ENCODE measurements around the gene ST3GAL3.

- TF ChIP-seq ZNF560 (tag by site-specific recombination; IDR thresholded peaks at IDR 0.05; ENCODE audit: borderline replicate concordance) (no peak), ZNF639 (tag by site-specific recombination; IDR thresholded peaks at IDR 0.05) (no peak), TRIM28 (IDR thresholded peaks at IDR 0.05; ENCODE audit: borderline replicate concordance, low read length) (no peak), ZNF677 (tag by site-specific recombination; IDR thresholded peaks at IDR 0.05) (no peak), SCRT1 (tag by site-specific recombination; IDR thresholded peaks at IDR 0.05; ENCODE audit: borderline replicate concordance) (no peak), ZNF747 (tag by site-specific recombination; IDR thresholded peaks at IDR 0.05) (no peak), RBAK (tag by site-specific recombination; IDR thresholded peaks at IDR 0.05) (no peak), ZNF514 (tag by site-specific recombination; IDR thresholded peaks at IDR 0.05) (no peak), ZNF558 (tag by site-specific recombination; IDR thresholded peaks at IDR 0.05) (no peak), ZNF623 (tag by site-specific recombination; IDR thresholded peaks at IDR 0.05) (no peak)
- TF ChIP-seq, protein P1, sequence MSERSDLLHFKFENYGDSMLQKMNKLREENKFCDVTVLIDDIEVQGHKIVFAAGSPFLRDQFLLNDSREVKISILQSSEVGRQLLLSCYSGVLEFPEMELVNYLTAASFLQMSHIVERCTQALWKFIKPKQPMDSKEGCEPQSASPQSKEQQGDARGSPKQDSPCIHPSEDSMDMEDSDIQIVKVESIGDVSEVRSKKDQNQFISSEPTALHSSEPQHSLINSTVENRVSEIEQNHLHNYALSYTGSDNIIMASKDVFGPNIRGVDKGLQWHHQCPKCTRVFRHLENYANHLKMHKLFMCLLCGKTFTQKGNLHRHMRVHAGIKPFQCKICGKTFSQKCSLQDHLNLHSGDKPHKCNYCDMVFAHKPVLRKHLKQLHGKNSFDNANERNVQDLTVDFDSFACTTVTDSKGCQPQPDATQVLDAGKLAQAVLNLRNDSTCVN (tag by site-specific recombination; optimal IDR thresholded peaks at IDR 0.05) = no peak
- TF ChIP-seq, protein P2, sequence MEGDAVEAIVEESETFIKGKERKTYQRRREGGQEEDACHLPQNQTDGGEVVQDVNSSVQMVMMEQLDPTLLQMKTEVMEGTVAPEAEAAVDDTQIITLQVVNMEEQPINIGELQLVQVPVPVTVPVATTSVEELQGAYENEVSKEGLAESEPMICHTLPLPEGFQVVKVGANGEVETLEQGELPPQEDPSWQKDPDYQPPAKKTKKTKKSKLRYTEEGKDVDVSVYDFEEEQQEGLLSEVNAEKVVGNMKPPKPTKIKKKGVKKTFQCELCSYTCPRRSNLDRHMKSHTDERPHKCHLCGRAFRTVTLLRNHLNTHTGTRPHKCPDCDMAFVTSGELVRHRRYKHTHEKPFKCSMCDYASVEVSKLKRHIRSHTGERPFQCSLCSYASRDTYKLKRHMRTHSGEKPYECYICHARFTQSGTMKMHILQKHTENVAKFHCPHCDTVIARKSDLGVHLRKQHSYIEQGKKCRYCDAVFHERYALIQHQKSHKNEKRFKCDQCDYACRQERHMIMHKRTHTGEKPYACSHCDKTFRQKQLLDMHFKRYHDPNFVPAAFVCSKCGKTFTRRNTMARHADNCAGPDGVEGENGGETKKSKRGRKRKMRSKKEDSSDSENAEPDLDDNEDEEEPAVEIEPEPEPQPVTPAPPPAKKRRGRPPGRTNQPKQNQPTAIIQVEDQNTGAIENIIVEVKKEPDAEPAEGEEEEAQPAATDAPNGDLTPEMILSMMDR (tag by site-specific recombination; IDR thresholded peaks at IDR 0.05) = no peak
Observed at GRCh38 chr1:43804569-43804968, 97.2 kb downstream of the ST3GAL3 start.
